ENCODE data around the gene ERICH4.

DNA sequence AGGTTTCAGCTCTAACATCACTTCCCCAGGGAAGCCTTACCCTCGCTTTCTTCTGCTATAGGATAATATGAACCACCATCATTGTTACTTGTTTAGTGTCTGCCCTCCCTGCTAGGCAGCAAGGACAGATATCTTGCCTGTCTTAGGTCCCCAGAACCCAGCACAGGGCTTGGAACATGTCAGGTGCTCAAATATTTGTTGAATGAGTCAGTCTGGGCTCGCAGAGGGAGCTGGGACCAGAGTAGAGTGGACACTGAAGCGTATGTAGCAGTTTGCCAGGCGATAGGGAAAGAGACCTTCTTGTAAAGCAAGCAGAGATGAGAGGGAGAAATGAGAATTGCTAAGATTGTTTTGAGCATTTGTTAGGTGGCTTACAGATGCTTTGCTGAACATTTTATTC is 33.7 kb upstream of the ERICH4 start:
- TF ChIP-seq, protein P1, sequence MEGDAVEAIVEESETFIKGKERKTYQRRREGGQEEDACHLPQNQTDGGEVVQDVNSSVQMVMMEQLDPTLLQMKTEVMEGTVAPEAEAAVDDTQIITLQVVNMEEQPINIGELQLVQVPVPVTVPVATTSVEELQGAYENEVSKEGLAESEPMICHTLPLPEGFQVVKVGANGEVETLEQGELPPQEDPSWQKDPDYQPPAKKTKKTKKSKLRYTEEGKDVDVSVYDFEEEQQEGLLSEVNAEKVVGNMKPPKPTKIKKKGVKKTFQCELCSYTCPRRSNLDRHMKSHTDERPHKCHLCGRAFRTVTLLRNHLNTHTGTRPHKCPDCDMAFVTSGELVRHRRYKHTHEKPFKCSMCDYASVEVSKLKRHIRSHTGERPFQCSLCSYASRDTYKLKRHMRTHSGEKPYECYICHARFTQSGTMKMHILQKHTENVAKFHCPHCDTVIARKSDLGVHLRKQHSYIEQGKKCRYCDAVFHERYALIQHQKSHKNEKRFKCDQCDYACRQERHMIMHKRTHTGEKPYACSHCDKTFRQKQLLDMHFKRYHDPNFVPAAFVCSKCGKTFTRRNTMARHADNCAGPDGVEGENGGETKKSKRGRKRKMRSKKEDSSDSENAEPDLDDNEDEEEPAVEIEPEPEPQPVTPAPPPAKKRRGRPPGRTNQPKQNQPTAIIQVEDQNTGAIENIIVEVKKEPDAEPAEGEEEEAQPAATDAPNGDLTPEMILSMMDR (IDR thresholded peaks at IDR 0.05), result no peak
- TF ChIP-seq POLR2A (IDR thresholded peaks at IDR 0.05) (no peak), POLR2AphosphoS5 (IDR thresholded peaks at IDR 0.05) (no peak)

Data from gastroesophageal sphincter (tissue), 3 donors.